ENCODE results near the gene SH3RF3.

GRCh38 chr2:109222825-109223471 lies 93.9 kb downstream of the SH3RF3 start:
- TF ChIP-seq MLX (CRISPR knock-in tag; IDR thresholded peaks at IDR 0.05) (no peak), ATF3 (CRISPR knock-in tag; conservative IDR thresholded peaks at IDR 0.05) (no peak), CBFB (CRISPR knock-in tag; IDR thresholded peaks at IDR 0.05; ENCODE audit: low read depth) (no peak), CTCF (IDR thresholded peaks at IDR 0.05) (no peak), NR1H2 (CRISPR knock-in tag; IDR thresholded peaks at IDR 0.05) (no peak), SMAD3 (CRISPR knock-in tag; IDR thresholded peaks at IDR 0.05; ENCODE audit: borderline replicate concordance) (no peak), ZNF423 (CRISPR knock-in tag; IDR thresholded peaks at IDR 0.05) (no peak), E2F1 (CRISPR knock-in tag; IDR thresholded peaks at IDR 0.05) (no peak)

All from WTC11 (cell line).